Memory B cell (primary cell): ENCODE data around the gene UBASH3A.

Source experiments
- ATAC-seq: fragments of 150-1000 bp; cut with Tn5 transposase; 2 replicates; pipeline ENCODE4 v1.10.0; 2021; ENCODE audit warnings: low read depth, mild to moderate bottlenecking, moderate library complexity
- DNase-seq, 2 donors: peaks; one replicate each; pipeline ENCODE4 v3.0.0; 2022; ENCODE audit warnings: low spot score in 2 of 2
- H3K27ac Mint-ChIP-seq: one replicate; pipeline ENCODE4 v1.8.0; 2022; ENCODE audit warnings: mild to moderate bottlenecking, moderate library complexity, mixed read lengths
- H3K27me3 Mint-ChIP-seq: one replicate; pipeline ENCODE4 v1.8.0; 2022; ENCODE audit warnings: mixed read lengths
- H3K36me3 Mint-ChIP-seq: one replicate; pipeline ENCODE4 v1.8.0; 2022; ENCODE audit warnings: mild to moderate bottlenecking, mixed read lengths
- H3K4me1 Mint-ChIP-seq: one replicate; pipeline ENCODE4 v1.8.0; 2022; ENCODE audit warnings: mixed read lengths
- H3K4me3 Mint-ChIP-seq: one replicate; pipeline ENCODE4 v1.8.0; 2022; ENCODE audit warnings: mild to moderate bottlenecking, moderate library complexity, mixed read lengths
- H3K9me3 Mint-ChIP-seq: one replicate; pipeline ENCODE4 v1.8.0; 2022; ENCODE audit warnings: mixed read lengths

UBASH3A gene

GRCh38 chr21:42366292-42367010 lies 37.3 kb upstream of the UBASH3A start, which contains the start of gene TFF1:
TFF1 (minus strand) TSS chr21:42366535; CDS start chr21:42366495, 40 bp downstream.
- Mint-ChIP-seq H3K9me3 (no peaks in the 10 kb centered on the region), H3K4me1 (peaks cover 2% of the 10 kb centered on the region), H3K4me3 (no peak within 1 kb of the TSS), H3K27me3 (peaks cover 23% of the 10 kb centered on the region), H3K27ac (no peak within 1 kb of the TSS), H3K36me3 (no peaks in the 10 kb centered on the region)
- DNase-seq (no peak), ATAC-seq (no peak)

GRCh38 chr21:42367367-42368165 lies 36.1 kb upstream of the UBASH3A start:
- Mint-ChIP-seq H3K4me3 (no peak overlapping the region), H3K27me3 (peaks cover 23% of the 10 kb centered on the region), H3K4me1 (peaks cover 4% of the 10 kb centered on the region), H3K9me3 (no peaks in the 10 kb centered on the region), H3K36me3 (no peaks in the 10 kb centered on the region), H3K27ac (no peak overlapping the region)
- no peak for ATAC-seq
- no peak for DNase-seq

- Mint-ChIP-seq H3K9me3 (no peaks in the 10 kb centered on the region), H3K27ac (no peak overlapping the region), H3K4me3 (no peak overlapping the region), H3K36me3 (no peaks in the 10 kb centered on the region), H3K4me1 (peaks cover 4% of the 10 kb centered on the region), H3K27me3 (peaks cover 17% of the 10 kb centered on the region)
- DNase-seq: no peak
- no peak for ATAC-seq
Measured at GRCh38 chr21:42369821-42370220, 33.9 kb upstream of the UBASH3A start.

- no peak overlapping the region for H3K4me3 Mint-ChIP-seq
- H3K9me3 Mint-ChIP-seq: no peaks in the 10 kb centered on the region
- peaks cover 20% of the 10 kb centered on the region for H3K27me3 Mint-ChIP-seq
- no peaks in the 10 kb centered on the region for H3K36me3 Mint-ChIP-seq
- H3K4me1 Mint-ChIP-seq: peaks cover 6% of the 10 kb centered on the region
- DNase-seq (no peak), ATAC-seq (no peak)
- no peak overlapping the region for H3K27ac Mint-ChIP-seq
Measured at GRCh38 chr21:42370894-42371654, 32.6 kb upstream of the UBASH3A start.

GRCh38 chr21:42373196-42373907 lies 30.4 kb upstream of the UBASH3A start:
- Mint-ChIP-seq H3K27me3 (peaks cover 21% of the 10 kb centered on the region), H3K4me1 (peaks cover 6% of the 10 kb centered on the region)
- ATAC-seq: no peak

GRCh38 chr21:42373908-42374455 lies 29.7 kb upstream of the UBASH3A start:
- H3K9me3 Mint-ChIP-seq: no peaks in the 10 kb centered on the region
- no peak overlapping the region for H3K27ac Mint-ChIP-seq
- no peak overlapping the region for H3K4me3 Mint-ChIP-seq
- no peak for DNase-seq
- H3K36me3 Mint-ChIP-seq: no peaks in the 10 kb centered on the region
- peaks cover 21% of the 10 kb centered on the region for H3K27me3 Mint-ChIP-seq
- peaks cover 6% of the 10 kb centered on the region for H3K4me1 Mint-ChIP-seq
- no peak for ATAC-seq

More at GRCh38 chr21:42373196-42373907, 30.4 kb upstream of the UBASH3A start:
- Mint-ChIP-seq H3K4me3 (no peak overlapping the region), H3K9me3 (no peaks in the 10 kb centered on the region), H3K27ac (no peak overlapping the region), H3K36me3 (no peaks in the 10 kb centered on the region)
- DNase-seq: no peak

GRCh38 chr21:42374457-42374856 lies 29.2 kb upstream of the UBASH3A start:
- DNase-seq: no peak
- Mint-ChIP-seq H3K4me3 (no peak overlapping the region), H3K4me1 (peaks cover 9% of the 10 kb centered on the region), H3K27ac (no peak overlapping the region), H3K9me3 (no peaks in the 10 kb centered on the region), H3K36me3 (no peaks in the 10 kb centered on the region), H3K27me3 (peaks cover 21% of the 10 kb centered on the region)
- no peak for ATAC-seq

GRCh38 chr21:42374864-42375499 lies 28.7 kb upstream of the UBASH3A start:
- no peak overlapping the region for H3K27ac Mint-ChIP-seq
- DNase-seq: no peak
- no peak for ATAC-seq

GRCh38 chr21:42375506-42375905 lies 28.2 kb upstream of the UBASH3A start:
- DNase-seq (no peak), ATAC-seq (no peak)
- H3K27me3 Mint-ChIP-seq: peaks cover 19% of the 10 kb centered on the region
- H3K9me3 Mint-ChIP-seq: no peaks in the 10 kb centered on the region
- H3K27ac Mint-ChIP-seq: no peak overlapping the region
- no peak overlapping the region for H3K4me3 Mint-ChIP-seq
- H3K4me1 Mint-ChIP-seq: peaks cover 11% of the 10 kb centered on the region
- H3K36me3 Mint-ChIP-seq: no peaks in the 10 kb centered on the region

More at GRCh38 chr21:42374864-42375499, 28.7 kb upstream of the UBASH3A start:
- peaks cover 21% of the 10 kb centered on the region for H3K27me3 Mint-ChIP-seq
- no peaks in the 10 kb centered on the region for H3K36me3 Mint-ChIP-seq
- H3K9me3 Mint-ChIP-seq: no peaks in the 10 kb centered on the region
- no peak overlapping the region for H3K4me3 Mint-ChIP-seq
- peaks cover 11% of the 10 kb centered on the region for H3K4me1 Mint-ChIP-seq

GRCh38 chr21:42375966-42376337 lies 27.8 kb upstream of the UBASH3A start:
- Mint-ChIP-seq H3K27me3 (peaks cover 15% of the 10 kb centered on the region), H3K9me3 (no peaks in the 10 kb centered on the region), H3K27ac (no peak overlapping the region), H3K4me1 (peaks cover 11% of the 10 kb centered on the region), H3K36me3 (no peaks in the 10 kb centered on the region), H3K4me3 (no peak overlapping the region)
- DNase-seq (no peak), ATAC-seq (no peak)

- H3K27me3 Mint-ChIP-seq: peaks cover 9% of the 10 kb centered on the region
- H3K9me3 Mint-ChIP-seq: no peaks in the 10 kb centered on the region
- H3K36me3 Mint-ChIP-seq: no peaks in the 10 kb centered on the region
- no peak overlapping the region for H3K4me3 Mint-ChIP-seq
- DNase-seq (no peak), ATAC-seq (no peak)
- no peak overlapping the region for H3K27ac Mint-ChIP-seq
- peaks cover 9% of the 10 kb centered on the region for H3K4me1 Mint-ChIP-seq
Measured at GRCh38 chr21:42376338-42376982, 27.2 kb upstream of the UBASH3A start.

- H3K9me3 Mint-ChIP-seq: peaks cover 8% of the 10 kb centered on the region
- H3K27me3 Mint-ChIP-seq: peaks cover 6% of the 10 kb centered on the region
- no peaks in the 10 kb centered on the region for H3K36me3 Mint-ChIP-seq
- ATAC-seq (no peak), DNase-seq (no peak)
- no peak overlapping the region for H3K27ac Mint-ChIP-seq
- H3K4me1 Mint-ChIP-seq: peaks cover 7% of the 10 kb centered on the region
- no peak overlapping the region for H3K4me3 Mint-ChIP-seq
Measured at GRCh38 chr21:42377211-42377950, 26.3 kb upstream of the UBASH3A start.
